ENCODE data around the gene DGCR8. TPM values are rescaled to one million over a fixed set of nuclear protein-coding genes. Genes with fewer than 3 reads are reported as not detected.

Gene DGCR8
- total RNA-seq, 1 donor from 2014 or later, result 29.0 TPM

DNA sequence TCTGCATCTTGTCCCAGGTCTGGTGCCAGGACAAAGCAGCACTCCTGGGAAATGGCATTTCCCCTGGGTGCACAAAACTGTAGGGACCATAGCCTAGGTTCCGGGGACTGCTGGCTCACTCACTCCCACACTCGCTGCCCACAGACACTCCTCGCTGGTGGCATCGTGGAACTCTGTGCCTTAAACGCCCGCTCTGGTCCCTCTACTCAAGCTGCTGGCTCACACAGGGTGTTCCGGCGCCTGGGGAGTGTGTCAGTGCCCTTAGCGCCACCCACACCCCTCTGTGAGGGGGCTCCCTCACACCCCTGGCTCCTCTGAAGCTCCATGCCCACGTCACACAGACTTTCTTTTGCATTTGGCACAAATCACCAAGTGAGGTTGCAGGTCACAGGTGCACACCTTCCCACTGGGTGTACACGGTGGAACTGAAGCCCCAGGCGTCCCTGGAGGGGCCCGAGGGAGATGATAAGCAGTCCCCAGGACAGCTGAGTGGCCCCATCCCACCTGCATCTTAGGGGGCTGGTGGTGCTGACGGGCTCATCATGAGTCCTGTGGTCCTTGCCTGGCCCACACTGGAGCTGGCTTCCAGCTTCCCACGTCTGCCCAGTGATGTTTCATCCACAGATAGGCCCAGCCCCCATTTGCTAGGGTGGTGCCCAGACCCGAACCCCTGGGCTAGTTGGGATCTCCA is 23.2 kb upstream of the DGCR8 start:
- Histone ChIP-seq H3K27me3 (ENCODE audit: insufficient read depth, low read length) (no peaks in the 10 kb centered on the region), H3K9me3 (ENCODE audit: insufficient read depth, low read depth, low read length) (no peaks in the 10 kb centered on the region), H3K4me3 (ENCODE audit: insufficient read depth, low read depth, low read length) (no peak overlapping the region), H3K36me3 (ENCODE audit: insufficient read depth, low read length) (no peaks in the 10 kb centered on the region), H3K4me2 (ENCODE audit: low read length) (no peak overlapping the region), H3K4me1 (ENCODE audit: insufficient read depth, low read length) (peaks cover 5% of the 10 kb centered on the region), H2AFZ (ENCODE audit: low read depth, low read length) (no peak overlapping the region), H3K79me2 (ENCODE audit: insufficient read depth, low read length) (no peaks in the 10 kb centered on the region), H3K9ac (ENCODE audit: low read length) (no peak overlapping the region), H4K20me1 (ENCODE audit: insufficient read depth, low read length) (peaks cover 11% of the 10 kb centered on the region), H3K27ac (ENCODE audit: low read depth, low read length) (no peak overlapping the region)
- H3K4me1 Mint-ChIP-seq (ENCODE audit: low read depth, unreplicated experiment), result peaks cover 2% of the 10 kb centered on the region
- H3K36me3 Mint-ChIP-seq (ENCODE audit: low read depth, unreplicated experiment), result peaks cover 26% of the 10 kb centered on the region
- FAIRE-seq (no peak), DNase-seq (ENCODE audit: low read depth) (no peak)
- no peak overlapping the region for H3K4me3 Mint-ChIP-seq (ENCODE audit: unreplicated experiment)
- H3K9me3 Mint-ChIP-seq (ENCODE audit: unreplicated experiment), result no peaks in the 10 kb centered on the region
- H3K27me3 Mint-ChIP-seq (ENCODE audit: low read depth, unreplicated experiment), result no peaks in the 10 kb centered on the region
- no peak overlapping the region for H3K27ac Mint-ChIP-seq (ENCODE audit: unreplicated experiment)
- TF ChIP-seq, protein P1, sequence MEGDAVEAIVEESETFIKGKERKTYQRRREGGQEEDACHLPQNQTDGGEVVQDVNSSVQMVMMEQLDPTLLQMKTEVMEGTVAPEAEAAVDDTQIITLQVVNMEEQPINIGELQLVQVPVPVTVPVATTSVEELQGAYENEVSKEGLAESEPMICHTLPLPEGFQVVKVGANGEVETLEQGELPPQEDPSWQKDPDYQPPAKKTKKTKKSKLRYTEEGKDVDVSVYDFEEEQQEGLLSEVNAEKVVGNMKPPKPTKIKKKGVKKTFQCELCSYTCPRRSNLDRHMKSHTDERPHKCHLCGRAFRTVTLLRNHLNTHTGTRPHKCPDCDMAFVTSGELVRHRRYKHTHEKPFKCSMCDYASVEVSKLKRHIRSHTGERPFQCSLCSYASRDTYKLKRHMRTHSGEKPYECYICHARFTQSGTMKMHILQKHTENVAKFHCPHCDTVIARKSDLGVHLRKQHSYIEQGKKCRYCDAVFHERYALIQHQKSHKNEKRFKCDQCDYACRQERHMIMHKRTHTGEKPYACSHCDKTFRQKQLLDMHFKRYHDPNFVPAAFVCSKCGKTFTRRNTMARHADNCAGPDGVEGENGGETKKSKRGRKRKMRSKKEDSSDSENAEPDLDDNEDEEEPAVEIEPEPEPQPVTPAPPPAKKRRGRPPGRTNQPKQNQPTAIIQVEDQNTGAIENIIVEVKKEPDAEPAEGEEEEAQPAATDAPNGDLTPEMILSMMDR (IDR thresholded peaks at IDR 0.05; ENCODE audit: insufficient read depth, low read depth, low read length), result no peak
- no peak for TF ChIP-seq EZH2 (IDR thresholded peaks at IDR 0.05; ENCODE audit: insufficient read depth, low read length)

DNA sequence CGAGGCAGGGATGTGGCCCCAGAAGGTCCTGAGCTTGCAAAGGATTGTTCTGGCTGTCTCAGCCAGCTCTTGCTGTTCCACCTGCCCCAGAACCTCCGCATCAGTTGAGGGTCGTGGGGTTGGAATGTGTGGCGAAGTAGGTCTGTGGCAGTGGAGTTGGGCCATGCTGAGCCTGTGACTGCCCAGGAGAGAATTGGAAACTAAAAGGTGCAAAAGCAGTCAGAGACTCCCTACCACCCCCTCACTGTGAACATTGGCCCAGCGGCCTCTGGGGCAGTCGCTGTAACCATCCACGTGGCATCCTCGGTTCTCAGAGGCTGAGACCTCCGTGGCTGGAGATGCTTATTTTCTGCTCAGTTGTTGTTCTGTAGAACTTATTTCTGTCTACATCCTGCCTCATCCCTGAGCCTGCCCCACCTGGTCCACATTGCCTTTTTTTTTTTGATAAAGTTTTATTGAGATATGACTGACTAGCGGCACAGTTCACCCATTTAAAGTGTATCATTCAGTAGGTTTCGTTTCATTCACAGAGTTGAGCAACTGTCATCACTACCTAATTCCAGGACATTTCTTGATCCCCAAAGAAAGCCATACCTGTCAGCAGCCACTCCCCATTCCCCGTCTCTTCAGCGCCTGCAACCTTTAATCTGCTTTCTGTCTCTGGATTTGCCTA is 22.3 kb upstream of the DGCR8 start:
- no peaks in the 10 kb centered on the region for H3K9me3 Mint-ChIP-seq (ENCODE audit: unreplicated experiment)
- peaks cover 4% of the 10 kb centered on the region for H3K4me1 Mint-ChIP-seq (ENCODE audit: low read depth, unreplicated experiment)
- H3K4me1 ChIP-seq (ENCODE audit: insufficient read depth, low read length), result peaks cover 10% of the 10 kb centered on the region
- H3K36me3 ChIP-seq (ENCODE audit: insufficient read depth, low read length), result no peaks in the 10 kb centered on the region
- H3K27me3 Mint-ChIP-seq (ENCODE audit: low read depth, unreplicated experiment), result no peaks in the 10 kb centered on the region
- H3K27ac Mint-ChIP-seq (ENCODE audit: unreplicated experiment), result no peak overlapping the region
- H2AFZ ChIP-seq (ENCODE audit: low read depth, low read length), result no peak overlapping the region
- H3K4me3 ChIP-seq (ENCODE audit: insufficient read depth, low read depth, low read length), result no peak overlapping the region
- H3K27me3 ChIP-seq (ENCODE audit: insufficient read depth, low read length), result no peaks in the 10 kb centered on the region
- no peak for FAIRE-seq
- peaks cover 23% of the 10 kb centered on the region for H3K36me3 Mint-ChIP-seq (ENCODE audit: low read depth, unreplicated experiment)
- H3K9me3 ChIP-seq (ENCODE audit: insufficient read depth, low read depth, low read length), result no peaks in the 10 kb centered on the region
- no peak overlapping the region for H3K27ac ChIP-seq (ENCODE audit: low read depth, low read length)
- H3K4me3 Mint-ChIP-seq (ENCODE audit: unreplicated experiment), result no peak overlapping the region
- no peak for TF ChIP-seq EZH2 (IDR thresholded peaks at IDR 0.05; ENCODE audit: insufficient read depth, low read length)
- TF ChIP-seq, protein P1 (IDR thresholded peaks at IDR 0.05; ENCODE audit: insufficient read depth, low read depth, low read length), result no peak
- peaks cover 11% of the 10 kb centered on the region for H4K20me1 ChIP-seq (ENCODE audit: insufficient read depth, low read length)
- H3K79me2 ChIP-seq (ENCODE audit: insufficient read depth, low read length), result no peaks in the 10 kb centered on the region
- H3K4me2 ChIP-seq (ENCODE audit: low read length), result no peak overlapping the region
- H3K9ac ChIP-seq (ENCODE audit: low read length), result no peak overlapping the region
- no peak for DNase-seq (ENCODE audit: low read depth)

Measured in astrocyte (in vitro differentiated cells and primary cell).